A549 (cell line): ENCODE results near the gene PPFIA2.

Experiments
- CEBPB ChIP-seq, 2 experiments: fragments of >200 bp in 1 of 2; sonication (Bioruptor Twin) in 1 of 2; formaldehyde crosslinking in 1 of 2; IDR thresholded peaks; 2 replicates each; pipeline ENCODE4 v1.6.1; 2012 to 2016
- CTCF ChIP-seq: fragments of >200 bp; sonication (Bioruptor Twin); formaldehyde crosslinking; IDR thresholded peaks from 3 replicates; pipeline ENCODE4 v1.5.1; 2016
- ELK1 ChIP-seq: fragments of 150-350 bp; IDR thresholded peaks from 2 replicates; pipeline ENCODE4 v1.6.1; 2014; ENCODE audit warnings: low read depth, mild to moderate bottlenecking, low read length
- GATA3 ChIP-seq: IDR thresholded peaks from 2 replicates; pipeline ENCODE4 v1.6.1; 2012; ENCODE audit warnings: borderline replicate concordance
- HOXA7 ChIP-seq: fragments of 250-450 bp; sonication (Bioruptor Pico); IDR thresholded peaks from 2 replicates; pipeline ENCODE4 v1.5.0; 2020; ENCODE audit warnings: mild to moderate bottlenecking, moderate library complexity
- MAX ChIP-seq: IDR thresholded peaks from 2 replicates; pipeline ENCODE4 v1.6.1; 2012
- MAZ ChIP-seq: fragments of 150-350 bp; IDR thresholded peaks from 2 replicates; pipeline ENCODE4 v1.6.1; 2014; ENCODE audit warnings: antibody characterized with exemption, low read depth, low read length, borderline replicate concordance
- POLR2A ChIP-seq: IDR thresholded peaks from 2 replicates; pipeline ENCODE4 v1.6.1; 2012; ENCODE audit warnings: mild to moderate bottlenecking, low read length
- SREBF2 ChIP-seq: fragments of 450-650 bp; IDR thresholded peaks from 2 replicates; pipeline ENCODE4 v1.6.1; 2014; ENCODE audit warnings: mild to moderate bottlenecking, moderate library complexity

- TF ChIP-seq GATA3 (no peak), POLR2A (no peak), ELK1 (no peak), CEBPB (IDR thresholded peaks at IDR 0.05) (no peak), CTCF (no peak), SREBF2 (no peak), MAX (no peak), HOXA7 (CRISPR knock-in tag) (no peak), MAZ (no peak)
Measured at GRCh38 chr12:81585787-81586186, 173.4 kb downstream of the PPFIA2 start.
